Mesothelial cell of epicardium (in vitro differentiated cells): ENCODE measurements around the gene PPP1R13L. TPM values are rescaled to one million over a fixed set of nuclear protein-coding genes. Genes with fewer than 3 reads are reported as not detected.
A peak's percentile ranks its signal among the peaks of the same experiment; 100 is the strongest.
"Not testable (repeated sequence)": the region's sequence is repeated elsewhere in the genome, so short reads cannot be mapped to it uniquely, and the experiment has no call there.

Source experiments
- DNase-seq, 2 experiments: peaks; one replicate each; pipeline ENCODE4 v3.0.0; 2021; ENCODE audit warnings: low spot score in 2 of 2; ENCODE audit not compliant: unreplicated experiment in 2 of 2
- H3K27ac Mint-ChIP-seq: 2 replicates; pipeline ENCODE4 v1.8.0; 2021; ENCODE audit warnings: mixed read lengths
- H3K27me3 Mint-ChIP-seq: 2 replicates; pipeline ENCODE4 v1.8.0; 2021; ENCODE audit warnings: low read depth, mixed read lengths
- H3K36me3 Mint-ChIP-seq: 2 replicates; pipeline ENCODE4 v1.8.0; 2021; ENCODE audit warnings: mixed read lengths
- H3K4me1 Mint-ChIP-seq: 2 replicates; pipeline ENCODE4 v1.8.0; 2021; ENCODE audit warnings: mixed read lengths
- H3K4me3 Mint-ChIP-seq: 2 replicates; pipeline ENCODE4 v1.8.0; 2021; ENCODE audit warnings: mild to moderate bottlenecking, moderate library complexity, mixed read lengths
- H3K9me3 Mint-ChIP-seq: 2 replicates; pipeline ENCODE4 v1.8.0; 2021; ENCODE audit warnings: mixed read lengths
- CTCF ChIP-seq: fragments of 200-600 bp; sonication (generic); IDR thresholded peaks from one replicate; pipeline ENCODE4 v1.5.0; 2021; ENCODE audit warnings: antibody characterized with exemption; ENCODE audit not compliant: unreplicated experiment
- total RNA-seq: library from RNA; stranded (reverse); gene quantifications from 3 replicates; pipeline ENCODE4 v1.2.1, GENCODE V29; 2021

The PPP1R13L gene
- total RNA-seq, 1 donor from 2014 or later: 64.0 TPM

GRCh38 chr19:45340899-45341453 is 63.9 kb downstream of the PPP1R13L start:
- H3K27me3 Mint-ChIP-seq: peaks cover 16% of the 10 kb centered on the region
- H3K27ac Mint-ChIP-seq: no peak overlapping the region
- peaks cover 5% of the 10 kb centered on the region for H3K4me1 Mint-ChIP-seq
- H3K36me3 Mint-ChIP-seq: no peaks in the 10 kb centered on the region
- TF ChIP-seq CTCF: no peak
- no peak overlapping the region for H3K4me3 Mint-ChIP-seq
- no peaks in the 10 kb centered on the region for H3K9me3 Mint-ChIP-seq
- DNase-seq: no peak

GRCh38 chr19:45340232-45340898 is 64.5 kb downstream of the PPP1R13L start, which contains the start of gene KLC3:
Gene KLC3 (plus strand): TSS chr19:45340750. CDS start chr19:45345542, 4,792 bp downstream.
- Mint-ChIP-seq H3K36me3 (no peaks in the 10 kb centered on the region), H3K27ac (no peak within 1 kb of the TSS), H3K4me1 (peaks cover 5% of the 10 kb centered on the region), H3K27me3 (peaks cover 13% of the 10 kb centered on the region), H3K4me3 (peak within 1 kb of the TSS; percentile 59), H3K9me3 (no peaks in the 10 kb centered on the region)
- peak in 1 of 2 experiments; percentile 74 for DNase-seq
- TF ChIP-seq CTCF: no peak

- DNase-seq: no peak
- Mint-ChIP-seq H3K27ac (no peak overlapping the region), H3K27me3 (peaks cover 9% of the 10 kb centered on the region), H3K4me3 (no peak overlapping the region), H3K9me3 (no peaks in the 10 kb centered on the region), H3K36me3 (no peaks in the 10 kb centered on the region), H3K4me1 (peaks cover 2% of the 10 kb centered on the region)
- TF ChIP-seq CTCF: no peak
Observed at GRCh38 chr19:45339629-45340028, 65.2 kb downstream of the PPP1R13L start.

GRCh38 chr19:45336696-45337251 is 68.1 kb downstream of the PPP1R13L start:
- H3K9me3 Mint-ChIP-seq: no peaks in the 10 kb centered on the region
- peaks cover 2% of the 10 kb centered on the region for H3K4me1 Mint-ChIP-seq
- no peaks in the 10 kb centered on the region for H3K36me3 Mint-ChIP-seq
- no peak for DNase-seq
- TF ChIP-seq CTCF: no peak
- no peak overlapping the region for H3K27ac Mint-ChIP-seq
- peaks cover 6% of the 10 kb centered on the region for H3K27me3 Mint-ChIP-seq
- H3K4me3 Mint-ChIP-seq: no peak overlapping the region

GRCh38 chr19:45334881-45335280 is 70.0 kb downstream of the PPP1R13L start:
- not testable (repeated sequence) for H3K9me3 Mint-ChIP-seq, H3K36me3 Mint-ChIP-seq, H3K4me1 Mint-ChIP-seq, H3K27me3 Mint-ChIP-seq, DNase-seq, H3K27ac Mint-ChIP-seq, H3K4me3 Mint-ChIP-seq

- no peak overlapping the region for H3K27ac Mint-ChIP-seq
Observed at GRCh38 chr19:45333609-45334303, 71.1 kb downstream of the PPP1R13L start.

More at GRCh38 chr19:45333609-45334303, 71.1 kb downstream of the PPP1R13L start:
- no peak overlapping the region for H3K4me3 Mint-ChIP-seq
- no peak for TF ChIP-seq CTCF
- no peaks in the 10 kb centered on the region for H3K4me1 Mint-ChIP-seq
- H3K9me3 Mint-ChIP-seq: no peaks in the 10 kb centered on the region
- no peak for DNase-seq
- H3K27me3 Mint-ChIP-seq: no peaks in the 10 kb centered on the region
- H3K36me3 Mint-ChIP-seq: no peaks in the 10 kb centered on the region
